GM19467 (cell line): Measurements from ENCODE around the gene LAMB4.
"Not testable (repeated sequence)": the region's sequence is repeated elsewhere in the genome, so short reads cannot be mapped to it uniquely, and the experiment has no call there.

ENCODE experiments used
- ATAC-seq: cut with Tn5 transposase; IDR thresholded peaks from one replicate; pipeline ENCODE4 v1.9.1; 2021; ENCODE audit warnings: mild to moderate bottlenecking, moderate library complexity; ENCODE audit not compliant: unreplicated experiment

Gene LAMB4

GRCh38 chr7:108049962-108050361, 80.2 kb downstream of the LAMB4 start:
- ATAC-seq: peak; percentile 74

DNA sequence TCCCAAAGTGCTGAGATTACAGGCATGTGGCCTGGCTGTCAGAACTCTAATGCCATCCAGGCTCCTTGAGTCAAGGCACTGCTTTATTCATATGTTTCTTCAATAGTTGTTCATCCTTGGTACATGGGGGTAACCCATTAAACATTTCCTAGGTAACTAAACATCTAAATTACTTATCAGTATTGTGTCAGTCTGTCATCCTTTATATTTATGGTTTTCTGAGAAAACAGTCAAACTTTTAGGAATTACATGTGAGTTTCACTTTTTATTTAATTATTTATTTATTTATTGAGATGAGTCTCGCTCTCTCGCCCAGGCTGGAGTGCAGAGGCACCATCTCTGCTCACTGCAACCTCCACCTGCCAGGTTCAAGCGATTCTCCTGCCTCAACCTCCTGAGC, 81.7 kb downstream of the LAMB4 start:
- no peak for ATAC-seq

DNA sequence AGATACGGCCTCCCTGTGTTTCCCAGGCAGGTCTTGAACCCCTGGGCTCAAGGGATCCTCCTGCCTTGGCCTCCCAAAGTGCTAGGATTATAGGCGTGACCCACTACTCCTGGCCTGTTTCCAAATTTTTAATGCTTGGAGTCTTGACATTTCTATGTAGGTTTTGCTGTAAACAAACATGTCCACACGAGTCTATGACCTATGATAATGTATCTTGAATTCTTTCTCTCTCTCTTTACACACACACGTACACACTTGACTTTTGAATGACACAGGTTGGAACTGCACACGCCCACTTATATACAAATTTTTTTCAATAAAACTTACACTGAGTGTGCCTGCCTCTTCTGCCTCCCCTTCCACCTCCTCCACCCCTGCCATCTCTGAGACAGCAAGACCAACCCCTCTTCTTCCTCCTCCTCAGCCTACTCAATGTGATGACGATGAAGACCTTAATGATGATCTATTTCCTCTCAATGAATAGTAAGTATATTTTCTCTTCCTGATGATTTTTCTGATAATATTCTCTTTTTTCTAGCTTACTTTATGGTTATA, 83.1 kb downstream of the LAMB4 start:
- no peak for ATAC-seq

DNA sequence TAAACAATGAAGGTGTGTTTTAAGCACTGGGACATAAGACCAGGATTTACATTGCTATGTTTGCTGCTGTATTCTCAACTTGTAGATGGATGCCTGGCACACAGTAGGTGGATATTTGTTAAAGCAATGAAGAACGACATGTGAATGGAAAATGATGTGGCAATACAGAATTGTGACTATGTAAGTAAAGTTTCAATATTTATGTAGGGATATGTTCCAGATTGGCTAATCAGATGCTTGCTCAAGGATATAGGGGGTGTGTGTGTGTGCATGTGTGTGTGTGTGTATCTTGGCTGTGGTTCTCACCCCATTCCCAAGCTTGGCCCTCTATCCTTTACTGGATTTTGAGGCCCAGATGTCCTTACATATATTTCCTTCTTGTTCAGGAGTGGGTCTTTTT, 84.5 kb downstream of the LAMB4 start:
- no peak for ATAC-seq

DNA sequence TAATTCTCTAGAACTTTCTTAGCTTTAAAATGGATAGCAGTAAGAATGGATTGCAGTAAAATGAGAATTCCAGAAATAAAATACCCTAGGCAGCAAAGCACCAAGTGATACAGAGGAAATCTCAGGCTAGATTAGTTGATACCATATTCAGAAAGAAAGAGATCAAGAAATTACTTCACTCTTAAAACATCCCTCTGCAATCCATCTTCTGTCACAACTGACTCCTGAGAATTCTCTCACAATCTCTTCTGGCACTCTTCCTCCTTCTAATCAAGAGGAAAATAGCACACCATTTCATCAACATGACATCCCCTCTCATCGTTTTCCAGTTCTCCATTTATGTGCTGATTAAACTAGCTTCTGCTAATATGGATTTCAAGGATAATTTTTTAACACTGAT, 85.0 kb downstream of the LAMB4 start:
- ATAC-seq: no peak

- ATAC-seq: no peak
Observed at GRCh38 chr7:108044345-108044744, 85.8 kb downstream of the LAMB4 start.

GRCh38 chr7:108038986-108039385, 91.2 kb downstream of the LAMB4 start:
- no peak for ATAC-seq

GRCh38 chr7:108037741-108038140, 92.4 kb downstream of the LAMB4 start:
- no peak for ATAC-seq

- no peak for ATAC-seq
Observed at GRCh38 chr7:108037140-108037539, 93.0 kb downstream of the LAMB4 start.

DNA sequence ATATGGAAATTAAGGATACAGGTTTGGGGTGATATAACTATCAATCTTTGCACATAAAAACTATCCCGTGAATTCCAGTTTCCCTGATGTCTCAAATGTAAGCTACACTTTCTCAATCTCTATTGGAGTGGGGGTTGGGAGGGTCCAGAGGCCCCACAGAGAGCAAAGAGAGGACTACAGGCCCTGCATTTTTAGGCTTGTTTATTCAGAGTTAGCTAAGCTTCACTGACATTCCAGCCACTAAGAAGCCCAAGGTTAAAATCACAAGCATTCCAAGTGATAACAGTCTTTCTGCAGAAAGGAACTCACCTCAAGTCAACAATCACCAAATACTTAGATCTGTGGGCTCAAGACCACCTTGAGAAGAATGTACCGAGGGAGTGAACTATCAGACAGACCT, 95.6 kb downstream of the LAMB4 start:
- no peak for ATAC-seq

DNA sequence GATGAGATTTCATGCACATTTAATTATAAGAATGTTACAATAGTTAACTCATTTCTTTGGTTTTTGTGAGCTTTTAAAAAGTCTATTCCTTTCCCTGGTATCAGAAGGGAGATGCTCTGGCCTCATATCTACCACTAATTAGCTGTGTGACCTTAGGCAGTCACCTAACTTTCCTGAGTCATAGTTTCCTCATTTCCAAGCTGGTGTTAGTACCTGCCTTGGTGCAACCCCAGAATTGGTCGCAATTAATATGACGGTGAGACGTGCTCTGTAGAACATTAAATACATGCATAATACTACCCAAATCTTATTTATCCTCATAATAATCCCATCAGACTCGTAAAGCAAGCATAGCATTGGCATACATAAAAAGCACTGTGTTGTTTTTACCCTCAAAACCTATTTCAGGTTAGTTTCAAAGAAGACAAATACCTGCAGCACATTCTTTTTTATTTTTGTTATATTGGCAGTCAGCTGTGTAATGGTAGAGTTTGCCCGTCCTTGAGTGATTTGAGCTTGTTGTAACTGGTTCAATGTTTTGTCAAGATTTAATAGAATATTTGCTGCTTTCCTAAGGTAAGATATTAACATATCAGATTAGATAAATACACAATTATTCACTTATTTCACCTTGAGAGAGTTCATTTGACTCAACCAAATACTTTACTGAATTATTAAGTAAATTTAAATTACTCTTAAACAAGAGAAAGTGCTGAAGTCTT, 96.2 kb downstream of the LAMB4 start:
- no peak for ATAC-seq

GRCh38 chr7:108033309-108033708, 96.9 kb downstream of the LAMB4 start:
- not testable (repeated sequence) for ATAC-seq

GRCh38 chr7:108030516-108030915, 99.6 kb downstream of the LAMB4 start:
- no peak for ATAC-seq

DNA sequence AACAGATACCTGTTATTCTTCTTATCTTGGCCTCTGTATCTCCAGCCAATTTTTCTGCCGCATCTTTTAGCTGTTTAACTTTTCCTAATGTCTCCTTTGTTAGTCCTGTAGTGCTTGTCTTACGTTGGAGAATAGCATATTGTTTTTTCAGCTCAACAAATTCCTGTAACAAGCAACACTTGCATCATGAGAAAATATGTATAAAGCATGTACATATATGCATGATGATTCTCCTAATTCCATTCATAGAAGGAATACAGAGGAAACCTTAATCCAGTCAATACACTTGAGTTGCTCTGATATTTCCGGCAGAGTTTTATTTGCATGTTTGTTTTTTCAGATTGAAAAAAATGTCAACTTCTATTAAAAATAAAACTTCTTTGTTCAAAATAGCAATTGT, 101.1 kb downstream of the LAMB4 start:
- no peak for ATAC-seq

DNA sequence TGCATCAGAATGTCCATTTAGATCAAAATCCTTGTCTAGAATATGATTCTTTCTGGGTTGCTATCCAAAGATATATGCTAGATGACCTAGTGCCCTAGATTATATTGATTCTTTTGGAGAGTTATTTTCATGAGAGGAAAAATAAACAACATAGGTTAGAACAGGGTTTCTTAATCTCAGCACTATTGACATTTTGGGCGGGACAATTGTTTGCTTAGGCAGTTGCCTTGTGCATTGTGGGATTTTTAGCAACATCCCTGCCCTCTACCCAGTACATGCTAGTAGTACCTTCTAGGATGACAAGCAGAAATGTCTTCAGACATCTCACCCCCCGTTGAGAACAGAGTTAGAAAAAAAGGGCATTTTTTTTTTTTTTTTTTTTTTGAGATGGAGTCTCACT, 102.0 kb downstream of the LAMB4 start:
- ATAC-seq: no peak

- no peak for ATAC-seq
Observed at GRCh38 chr7:108027239-108027638, 102.9 kb downstream of the LAMB4 start.

DNA sequence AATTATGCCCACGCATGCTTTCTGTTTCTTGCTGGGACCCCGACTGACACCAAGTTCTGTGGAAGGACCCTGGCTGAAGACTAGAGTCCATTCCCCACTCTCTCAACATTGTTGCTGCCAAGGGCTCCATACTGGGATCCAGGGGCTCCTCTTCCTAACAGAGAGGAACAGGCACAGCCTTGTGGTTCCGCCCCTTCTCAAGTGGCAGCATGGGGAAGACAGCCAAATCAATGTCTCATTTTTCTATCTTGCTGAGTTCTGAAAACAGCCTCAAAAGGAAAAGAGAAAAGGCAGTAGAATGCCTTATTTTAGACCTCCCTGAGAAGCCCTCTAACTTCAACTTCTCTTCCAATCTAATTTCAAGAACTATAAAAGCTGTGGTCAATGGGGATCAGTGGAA, 103.5 kb downstream of the LAMB4 start:
- ATAC-seq: no peak

- no peak for ATAC-seq
Observed at GRCh38 chr7:108026116-108026515, 104.0 kb downstream of the LAMB4 start.

GRCh38 chr7:108024538-108024937, 105.6 kb downstream of the LAMB4 start:
- ATAC-seq: no peak

DNA sequence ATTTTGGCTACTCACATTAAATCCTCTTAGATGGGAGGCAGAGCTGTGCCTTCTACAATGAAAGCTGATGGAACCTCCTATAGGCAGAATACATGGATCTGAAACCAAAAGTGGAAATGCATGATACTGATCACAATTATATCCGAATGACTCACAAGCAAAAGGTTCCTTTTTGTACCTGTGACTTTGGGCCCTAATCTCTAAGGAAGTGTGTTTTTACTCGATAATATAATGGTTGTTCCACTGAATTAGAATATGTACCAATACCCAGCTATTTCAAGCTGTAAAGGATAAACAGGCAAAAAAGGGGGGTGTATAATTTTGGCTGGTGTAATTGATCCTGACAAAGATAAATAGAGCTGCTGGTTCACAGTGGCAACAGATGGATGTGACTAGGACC, 109.6 kb downstream of the LAMB4 start:
- ATAC-seq: no peak

GRCh38 chr7:108018668-108019067, 111.5 kb downstream of the LAMB4 start:
- no peak for ATAC-seq

DNA sequence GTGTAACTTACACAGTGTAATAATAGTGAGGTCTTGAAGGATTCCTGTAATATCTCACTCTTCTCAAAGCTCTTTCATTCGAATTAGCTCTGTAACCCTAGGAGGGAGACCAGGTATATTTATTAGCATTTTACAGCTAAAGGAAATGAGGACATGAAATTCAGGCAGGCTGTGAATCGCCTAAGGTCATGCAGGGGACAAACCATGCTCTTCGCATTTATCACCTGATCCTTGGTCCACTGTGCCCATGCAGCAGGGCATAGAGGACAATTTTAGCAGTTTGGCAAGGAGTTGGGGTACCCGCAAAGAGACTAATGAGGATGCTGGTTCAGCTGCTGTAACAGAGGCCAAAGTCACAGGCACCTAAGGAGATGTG, 112.4 kb downstream of the LAMB4 start:
- ATAC-seq: no peak
